ENCODE measurements around the gene NCOA1.

Gene NCOA1

DNA sequence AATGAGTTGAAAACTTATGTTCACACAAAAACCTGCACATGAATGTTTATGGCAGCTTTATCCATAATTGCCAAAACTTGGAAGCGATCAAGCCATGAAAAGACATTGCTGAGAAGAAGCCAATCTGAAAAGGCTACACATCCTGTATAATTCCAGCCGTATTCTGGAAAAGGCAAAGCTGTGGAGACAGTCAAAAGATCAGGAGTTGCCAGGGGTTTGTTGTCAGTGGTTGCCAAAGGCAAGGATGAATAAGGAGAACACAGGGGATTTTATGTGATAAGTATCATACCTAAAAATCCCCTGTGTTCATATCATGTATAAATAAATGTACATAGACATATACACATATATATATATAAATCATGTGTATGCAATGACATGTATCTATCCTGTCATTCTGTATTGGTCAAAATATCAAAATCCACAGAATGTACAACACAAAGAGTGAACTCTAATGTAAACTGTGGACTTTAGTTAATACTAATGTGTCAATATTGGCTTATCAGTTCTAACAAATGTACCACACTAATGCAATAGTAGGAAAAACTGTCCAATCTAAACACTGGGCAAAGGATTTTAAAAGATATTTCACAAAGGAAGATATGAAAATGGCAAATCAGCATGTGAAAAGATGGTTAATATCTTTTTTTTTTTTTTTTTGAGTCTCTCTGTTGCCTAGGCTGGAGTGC, 226.4 kb downstream of the NCOA1 start:
- DNase-seq (ENCODE audit: low spot score): no peak
- TF ChIP-seq, protein P1, sequence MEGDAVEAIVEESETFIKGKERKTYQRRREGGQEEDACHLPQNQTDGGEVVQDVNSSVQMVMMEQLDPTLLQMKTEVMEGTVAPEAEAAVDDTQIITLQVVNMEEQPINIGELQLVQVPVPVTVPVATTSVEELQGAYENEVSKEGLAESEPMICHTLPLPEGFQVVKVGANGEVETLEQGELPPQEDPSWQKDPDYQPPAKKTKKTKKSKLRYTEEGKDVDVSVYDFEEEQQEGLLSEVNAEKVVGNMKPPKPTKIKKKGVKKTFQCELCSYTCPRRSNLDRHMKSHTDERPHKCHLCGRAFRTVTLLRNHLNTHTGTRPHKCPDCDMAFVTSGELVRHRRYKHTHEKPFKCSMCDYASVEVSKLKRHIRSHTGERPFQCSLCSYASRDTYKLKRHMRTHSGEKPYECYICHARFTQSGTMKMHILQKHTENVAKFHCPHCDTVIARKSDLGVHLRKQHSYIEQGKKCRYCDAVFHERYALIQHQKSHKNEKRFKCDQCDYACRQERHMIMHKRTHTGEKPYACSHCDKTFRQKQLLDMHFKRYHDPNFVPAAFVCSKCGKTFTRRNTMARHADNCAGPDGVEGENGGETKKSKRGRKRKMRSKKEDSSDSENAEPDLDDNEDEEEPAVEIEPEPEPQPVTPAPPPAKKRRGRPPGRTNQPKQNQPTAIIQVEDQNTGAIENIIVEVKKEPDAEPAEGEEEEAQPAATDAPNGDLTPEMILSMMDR (IDR thresholded peaks at IDR 0.05; ENCODE audit: borderline replicate concordance, control extremely low read depth, extremely low read depth, insufficient read depth, missing control alignments): no peak
- in situ Hi-C loops (cut with MboI; ENCODE audit: low sequenced_read_pairs, unreplicated experiment): no loop called here

DNA sequence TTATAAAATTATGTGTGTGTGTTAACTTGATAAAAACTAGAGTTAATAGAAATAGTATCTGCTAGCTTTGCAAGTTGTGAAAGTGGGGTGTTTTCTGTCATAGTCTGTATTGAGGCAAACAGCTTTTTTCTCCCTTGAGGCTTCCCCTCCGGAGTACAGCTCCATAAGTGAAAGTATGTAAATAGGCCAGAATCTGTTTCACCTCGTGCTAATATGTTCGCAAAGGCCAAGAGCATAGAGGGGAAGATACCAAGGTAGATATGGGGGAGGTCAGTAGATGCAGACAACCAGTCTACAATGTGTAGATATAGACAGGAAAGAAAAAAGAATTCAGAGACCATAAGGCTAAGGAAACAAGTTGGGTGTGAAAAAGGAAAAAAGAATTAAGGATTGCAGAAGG, 229.3 kb downstream of the NCOA1 start:
- TF ChIP-seq, protein P1 (IDR thresholded peaks at IDR 0.05; ENCODE audit: borderline replicate concordance, control extremely low read depth, extremely low read depth, insufficient read depth, missing control alignments): no peak
- in situ Hi-C loops (cut with MboI; ENCODE audit: low sequenced_read_pairs, unreplicated experiment): no loop called here
- DNase-seq (ENCODE audit: low spot score): peak; percentile 51

DNA sequence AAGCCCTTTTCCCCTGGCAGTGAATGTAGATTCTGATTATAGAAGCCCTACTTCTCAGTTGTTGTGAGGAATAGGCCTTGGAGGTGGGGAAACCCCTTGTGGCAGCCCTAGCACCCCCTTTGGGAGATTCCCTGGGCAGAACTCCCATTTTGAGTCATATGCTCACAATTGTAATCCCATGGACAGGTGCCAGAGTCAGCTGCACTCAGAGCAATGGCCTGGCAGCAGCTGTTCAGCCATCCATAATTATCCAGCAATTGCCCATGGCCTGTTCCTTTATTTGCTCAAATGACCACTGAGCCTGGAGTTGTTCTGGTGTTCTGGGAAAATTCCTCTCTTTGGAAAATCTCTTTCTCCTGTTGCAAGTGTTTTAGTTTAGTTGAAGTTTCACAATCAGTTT, 230.4 kb downstream of the NCOA1 start:
- no peak for DNase-seq (ENCODE audit: low spot score)
- in situ Hi-C loops (cut with MboI; ENCODE audit: low sequenced_read_pairs, unreplicated experiment): no loop called here
- TF ChIP-seq, protein P1 (IDR thresholded peaks at IDR 0.05; ENCODE audit: borderline replicate concordance, control extremely low read depth, extremely low read depth, insufficient read depth, missing control alignments): no peak

DNA sequence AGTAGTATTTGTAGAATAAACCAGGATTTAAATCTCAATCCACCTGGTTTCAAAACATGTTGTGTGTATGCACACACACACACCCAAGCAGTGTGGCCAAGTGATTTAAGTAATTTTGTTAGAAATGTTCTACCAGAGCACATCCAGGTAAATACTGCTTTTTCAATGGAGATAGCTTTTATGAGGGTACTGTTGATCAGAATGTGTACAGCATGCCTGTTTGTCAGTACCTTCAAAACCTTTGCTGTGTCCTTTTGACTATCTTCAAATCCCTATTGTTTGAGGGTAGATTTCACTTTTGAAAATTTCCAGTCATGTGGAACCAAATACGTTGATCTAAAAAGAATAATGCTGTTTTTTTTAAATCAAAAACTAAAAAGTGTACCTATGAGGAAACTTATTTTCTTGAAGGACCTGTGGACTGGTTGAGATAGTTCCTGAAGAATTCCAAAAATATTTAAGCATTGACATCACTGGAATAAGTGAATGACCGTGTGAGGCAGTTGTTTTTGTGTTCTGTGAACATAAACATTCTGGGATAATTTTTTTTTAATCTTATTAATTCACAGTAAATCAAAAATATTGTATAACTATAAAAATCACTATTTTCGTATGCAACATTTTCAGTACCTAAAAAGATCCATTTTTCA, 231.2 kb downstream of the NCOA1 start:
- TF ChIP-seq, protein P1 (IDR thresholded peaks at IDR 0.05; ENCODE audit: borderline replicate concordance, control extremely low read depth, extremely low read depth, insufficient read depth, missing control alignments): no peak
- no peak for DNase-seq (ENCODE audit: low spot score)
- in situ Hi-C loops (cut with MboI; ENCODE audit: low sequenced_read_pairs, unreplicated experiment): no loop called here

DNA sequence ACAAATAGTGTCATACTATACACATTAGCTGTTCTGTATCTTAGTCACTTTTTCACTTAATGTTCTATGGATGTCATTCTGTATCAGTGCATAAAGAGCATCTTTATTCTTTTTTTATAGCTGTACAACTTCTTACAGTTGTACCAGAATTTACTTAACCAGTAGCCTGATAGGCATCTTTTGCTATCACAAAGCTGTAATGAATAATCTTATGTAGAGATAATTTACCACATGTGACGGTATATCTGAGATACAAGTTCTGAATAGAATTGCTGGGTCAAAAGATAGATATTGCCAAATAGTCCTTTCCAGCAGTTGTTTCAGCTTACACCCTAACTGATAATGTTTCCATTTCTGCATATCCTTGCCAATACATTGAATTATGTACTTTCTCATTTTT, 232.1 kb downstream of the NCOA1 start:
- DNase-seq (ENCODE audit: low spot score): no peak
- in situ Hi-C loops (cut with MboI; ENCODE audit: low sequenced_read_pairs, unreplicated experiment): no loop called here
- TF ChIP-seq, protein P1 (IDR thresholded peaks at IDR 0.05; ENCODE audit: borderline replicate concordance, control extremely low read depth, extremely low read depth, insufficient read depth, missing control alignments): no peak

DNA sequence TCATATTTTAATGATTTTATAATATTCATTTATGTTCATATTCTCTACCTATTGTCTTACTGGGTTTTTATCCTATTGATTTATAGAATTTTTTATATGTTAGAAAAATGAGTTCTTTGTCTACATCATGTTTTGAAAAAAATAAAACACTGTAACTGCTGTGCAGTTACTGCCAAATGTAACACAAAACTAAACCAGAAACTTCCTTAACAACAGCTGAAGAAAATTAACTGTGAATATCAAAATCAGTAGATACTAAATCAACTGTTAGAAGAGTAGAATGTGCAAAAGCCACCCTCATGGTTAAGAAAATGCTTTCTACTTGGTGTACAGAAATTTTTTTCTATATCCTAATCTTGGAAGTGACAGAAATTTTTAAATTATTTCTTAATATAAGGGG, 232.6 kb downstream of the NCOA1 start:
- in situ Hi-C loops (cut with MboI; ENCODE audit: low sequenced_read_pairs, unreplicated experiment): no loop called here
- no peak for DNase-seq (ENCODE audit: low spot score)
- TF ChIP-seq, protein P1 (IDR thresholded peaks at IDR 0.05; ENCODE audit: borderline replicate concordance, control extremely low read depth, extremely low read depth, insufficient read depth, missing control alignments): no peak

Measured in GM13976 (cell line).